HG03571 (cell line): ENCODE data around the gene GTPBP3.

ENCODE experiments used
- ATAC-seq: cut with Tn5 transposase; IDR thresholded peaks from one replicate; pipeline ENCODE4 v1.9.1; 2021; ENCODE audit not compliant: unreplicated experiment

Gene GTPBP3

DNA sequence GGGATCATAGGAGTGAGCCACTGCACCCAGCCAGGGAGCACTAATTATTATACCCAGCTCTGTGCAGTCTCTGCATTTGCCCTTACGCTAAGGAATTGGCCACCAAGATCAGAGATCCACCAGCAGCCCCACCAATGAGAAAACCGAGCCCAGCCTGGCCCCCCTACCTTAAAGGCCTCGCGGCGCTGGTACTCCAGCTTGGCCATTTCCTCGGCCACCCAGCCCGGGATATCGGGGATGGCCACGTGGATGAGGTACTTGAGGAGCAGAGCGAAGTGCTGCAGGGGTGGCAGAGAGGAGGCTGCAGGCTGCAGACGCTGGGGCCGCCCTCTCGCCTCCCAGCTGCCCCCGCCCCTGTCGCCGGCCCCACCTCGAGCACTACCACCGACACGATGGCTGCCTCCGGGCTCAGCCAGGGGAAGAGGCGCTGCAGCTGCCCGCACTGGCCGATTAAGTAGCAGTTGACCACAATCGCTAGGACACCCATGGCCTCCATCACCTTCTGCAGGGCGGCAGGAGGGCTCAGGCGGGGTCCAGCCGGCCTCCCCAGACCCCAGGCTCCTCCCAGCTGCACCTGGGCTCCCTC is 10.2 kb upstream of the GTPBP3 start:
- ATAC-seq: no peak

- no peak for ATAC-seq
These were observed 9.5 kb upstream of the GTPBP3 start for GRCh38 chr19:17327654-17328516.

DNA sequence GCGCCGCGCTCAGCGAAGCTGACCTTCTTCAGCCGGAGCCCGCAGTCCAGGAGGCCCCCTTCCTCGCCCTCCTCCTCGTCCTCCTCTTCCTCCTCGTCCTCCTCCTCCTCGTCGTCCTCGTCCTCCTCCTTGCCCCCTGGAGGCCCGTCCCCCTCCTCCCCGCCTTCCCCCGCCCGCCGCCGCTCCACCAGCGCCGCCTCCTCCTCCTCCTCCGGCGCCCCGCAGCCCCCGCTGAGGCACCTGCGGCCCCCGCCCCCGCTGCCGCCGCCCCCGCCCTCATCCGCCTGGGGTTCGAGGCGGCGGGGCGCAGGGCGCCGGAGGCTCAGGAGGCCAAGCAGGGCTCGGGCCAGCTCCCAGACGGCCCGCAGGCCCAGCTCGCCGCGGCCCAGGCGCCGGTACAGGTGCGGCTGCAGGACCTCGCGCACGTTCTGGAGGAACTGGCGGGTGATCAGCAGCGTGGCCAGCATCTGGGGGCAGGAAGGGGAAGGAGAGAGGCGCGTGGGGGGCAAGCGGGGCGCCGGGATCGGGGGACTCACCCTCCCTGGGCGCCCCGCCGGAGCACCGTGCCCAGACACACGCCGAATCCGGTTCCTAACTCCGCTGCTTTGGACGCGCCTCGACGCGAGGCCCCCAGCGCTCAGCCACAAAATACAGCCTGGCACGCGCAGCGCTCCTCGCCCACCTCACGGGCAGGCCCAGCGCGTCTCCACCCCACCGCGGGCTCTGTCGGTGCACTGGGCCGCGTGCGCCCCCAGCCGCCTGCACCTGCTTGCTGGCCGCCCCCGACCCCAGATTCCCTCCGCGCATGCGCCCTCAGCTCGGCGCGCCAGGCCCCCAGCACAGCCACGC is 8.6 kb upstream of the GTPBP3 start:
- ATAC-seq: no peak

- ATAC-seq: no peak
These were observed 7.7 kb upstream of the GTPBP3 start for GRCh38 chr19:17329366-17330261.

- no peak for ATAC-seq
These were observed 6.9 kb upstream of the GTPBP3 start for GRCh38 chr19:17330262-17331044.

DNA sequence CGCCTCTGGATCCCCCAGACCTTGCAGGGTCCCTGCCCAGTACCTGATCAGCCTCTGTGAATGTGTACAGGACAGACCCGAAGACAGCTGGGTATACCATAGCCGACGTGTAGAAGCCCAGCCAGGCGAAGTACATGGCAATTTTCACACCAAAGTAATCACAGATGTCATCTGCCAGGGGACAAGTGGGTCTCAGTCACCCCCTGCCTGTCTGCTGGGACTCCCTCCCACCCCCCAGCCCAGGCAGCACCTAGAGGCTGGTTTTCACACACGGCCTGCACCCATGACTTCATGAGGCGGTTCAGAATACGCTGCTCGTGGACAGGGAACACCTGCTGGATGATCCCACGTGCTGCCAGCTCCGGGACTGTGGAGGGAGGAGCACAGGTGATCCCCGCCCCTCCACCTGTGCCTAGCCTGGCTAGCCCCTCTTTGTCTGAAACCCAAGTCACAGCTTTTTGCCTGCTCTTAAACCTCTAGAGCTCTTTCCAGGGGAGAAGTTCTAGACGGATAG is 6.3 kb upstream of the GTPBP3 start:
- ATAC-seq: no peak

DNA sequence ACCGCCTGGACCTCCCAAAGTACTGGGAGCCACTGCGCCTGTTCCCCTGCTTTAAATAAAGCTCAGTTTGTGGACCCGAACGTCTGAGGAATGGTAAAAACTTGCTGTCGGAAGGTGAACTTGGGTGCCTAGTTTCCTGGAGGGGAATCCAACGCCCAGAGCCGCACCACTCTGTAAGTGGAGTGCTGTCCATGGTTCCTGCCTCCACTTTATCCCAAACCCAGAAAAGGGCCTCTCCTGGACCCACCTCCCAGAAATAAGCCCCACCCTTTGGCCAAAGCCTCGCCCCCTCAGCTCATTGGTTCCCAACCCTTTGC is 5.0 kb upstream of the GTPBP3 start:
- no peak for ATAC-seq

DNA sequence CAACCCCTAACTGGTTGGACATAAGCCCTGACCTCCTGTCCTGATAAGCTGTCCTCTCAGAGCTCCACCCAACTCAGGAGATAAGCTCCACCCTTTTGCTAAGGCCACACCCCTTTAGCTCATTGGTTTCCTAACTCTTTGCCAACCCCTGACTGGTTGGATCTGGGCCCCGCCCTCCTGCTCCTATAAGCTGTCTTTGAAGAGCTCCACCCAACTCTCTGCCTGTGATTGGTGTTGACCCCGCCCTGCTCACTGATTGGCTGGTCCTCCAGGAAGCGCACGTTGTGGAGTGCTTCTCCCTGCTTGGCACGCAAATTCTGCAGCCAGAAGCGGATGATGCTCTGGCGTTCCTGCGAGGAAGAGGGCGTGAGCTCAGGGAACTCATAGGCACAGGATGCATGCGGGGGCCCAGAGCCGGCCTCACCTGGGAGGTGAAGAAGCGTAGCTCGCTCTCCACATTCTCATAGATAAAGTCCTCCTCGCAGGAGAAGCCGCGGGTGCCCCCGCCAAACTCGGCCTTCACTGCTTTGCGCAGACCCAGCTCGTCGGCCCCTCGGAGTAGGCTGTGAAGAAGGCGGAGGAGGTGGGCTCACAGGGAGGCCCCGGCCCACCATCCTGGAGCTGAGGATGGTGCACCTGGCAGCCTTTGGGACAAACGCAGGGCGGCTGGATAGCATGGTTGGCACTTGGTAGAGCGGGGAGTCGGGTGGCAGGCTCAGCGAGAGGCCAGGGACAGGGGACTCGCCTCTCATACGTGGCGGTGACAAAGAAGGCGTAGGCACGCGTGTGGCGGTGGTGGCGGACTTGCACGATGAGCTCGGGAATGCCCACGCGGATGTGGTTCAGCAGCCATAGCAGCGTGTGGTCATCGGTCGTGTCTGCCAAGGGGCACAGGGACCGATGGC is 4.4 kb upstream of the GTPBP3 start:
- no peak for ATAC-seq

- ATAC-seq: no peak
These were observed 3.5 kb upstream of the GTPBP3 start for GRCh38 chr19:17333611-17334413.

GRCh38 chr19:17334414-17335409 is 2.6 kb upstream of the GTPBP3 start, which contains the start of gene ANO8:
ANO8 (minus strand) TSS chr19:17334855; CDS start chr19:17334670, 185 bp downstream.
- peak; percentile 35 for ATAC-seq

DNA sequence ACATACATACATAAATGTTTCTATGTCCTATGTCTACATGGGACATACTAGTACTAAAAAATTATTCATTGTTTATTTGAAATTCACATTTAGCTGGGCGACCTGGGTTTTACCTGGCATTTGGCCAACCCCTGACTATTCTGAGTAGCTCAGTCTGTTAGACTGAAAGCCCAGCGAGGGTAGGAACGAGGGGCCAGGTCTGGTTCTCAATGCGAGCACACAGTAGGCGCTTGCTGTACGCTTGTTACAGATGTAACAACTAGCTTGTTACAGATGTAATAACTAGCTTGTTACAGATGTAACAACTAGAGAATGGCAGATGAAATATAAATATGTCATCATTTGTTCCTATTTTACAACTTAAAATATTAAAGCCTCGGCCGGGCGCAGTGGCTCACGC is 1.8 kb upstream of the GTPBP3 start:
- no peak for ATAC-seq

GRCh38 chr19:17337675-17338432 is 501 bp downstream of the GTPBP3 start:
- ATAC-seq: no peak

GRCh38 chr19:17338433-17339078 is 1.2 kb downstream of the GTPBP3 start:
- ATAC-seq: no peak

DNA sequence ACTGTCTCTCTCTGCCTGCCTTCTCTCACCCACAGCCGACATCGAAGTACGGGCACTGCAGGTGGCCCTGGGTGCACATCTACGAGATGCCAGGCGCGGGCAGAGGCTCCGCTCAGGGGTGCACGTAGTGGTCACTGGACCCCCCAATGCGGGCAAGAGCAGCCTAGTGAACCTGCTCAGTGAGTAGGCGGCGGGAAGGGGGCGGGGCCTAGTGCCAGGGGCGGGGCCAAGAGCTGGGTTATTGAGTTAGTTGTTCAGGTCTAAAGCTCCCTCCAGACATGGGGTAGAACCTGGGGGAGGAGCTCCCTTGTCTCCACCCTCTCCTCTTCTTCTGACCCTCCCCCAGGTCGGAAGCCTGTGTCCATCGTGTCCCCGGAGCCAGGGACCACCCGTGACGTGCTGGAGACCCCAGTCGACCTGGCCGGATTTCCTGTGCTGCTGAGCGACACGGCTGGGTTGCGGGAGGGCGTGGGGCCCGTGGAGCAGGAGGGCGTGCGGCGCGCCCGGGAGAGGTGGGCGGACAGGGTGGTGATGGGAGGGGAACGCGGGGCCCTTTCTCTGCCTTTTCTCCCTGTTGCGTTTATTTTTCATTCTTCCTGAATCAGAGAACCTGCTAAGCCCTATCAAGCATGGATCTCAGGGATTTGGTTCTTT is 1.9 kb downstream of the GTPBP3 start:
- no peak for ATAC-seq

DNA sequence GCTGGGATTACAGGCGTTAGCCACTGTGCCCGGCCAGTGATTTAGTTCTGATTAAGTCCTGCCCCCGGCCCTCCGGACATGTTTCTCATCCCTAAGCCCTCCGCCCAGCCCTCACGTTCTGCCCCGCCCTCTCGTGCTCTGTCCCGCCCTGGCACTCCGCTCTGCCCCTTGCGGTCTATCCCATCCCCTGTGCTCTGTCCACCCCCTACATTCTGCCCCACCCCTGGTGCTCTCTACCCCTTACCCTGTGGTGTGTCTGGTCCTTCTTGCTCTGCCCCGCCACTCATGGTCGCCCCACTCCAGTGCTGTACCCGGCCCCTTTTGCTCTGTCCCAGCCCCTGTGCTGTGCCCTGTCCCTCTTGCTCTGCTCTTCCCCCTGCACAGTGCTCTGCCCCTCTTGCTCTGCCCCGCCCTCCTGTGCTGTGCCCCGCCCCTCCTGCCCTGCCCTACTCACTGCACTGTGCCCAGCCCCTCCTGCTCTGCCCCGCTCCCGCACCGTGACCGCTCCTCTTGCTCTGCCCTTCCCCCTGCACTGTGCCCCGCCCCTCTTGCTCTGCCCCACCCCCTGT is 3.0 kb downstream of the GTPBP3 start:
- no peak for ATAC-seq
